H9 (cell line): ENCODE data around the gene TAF3. TPM values are rescaled to one million over a fixed set of nuclear protein-coding genes. Genes with fewer than 3 reads are reported as not detected.

Experiments
- DNase-seq: peaks from one replicate; pipeline ENCODE4 v3.0.0-alpha.2; 2017
- H2AFZ ChIP-seq: one replicate; pipeline ENCODE4 v1.6.1; 2013; ENCODE audit warnings: mild to moderate bottlenecking, low read length, control low read depth, moderate library complexity
- H2AK5ac ChIP-seq: 2 replicates; pipeline ENCODE4 v1.6.1; 2013; ENCODE audit warnings: low read length, control low read depth, mixed read lengths; ENCODE audit not compliant: insufficient read length
- H2BK120ac ChIP-seq: one replicate; pipeline ENCODE4 v1.6.1; 2013; ENCODE audit warnings: low read depth, mild to moderate bottlenecking, low read length, control low read depth, inconsistent platforms; ENCODE audit not compliant: poor library complexity, severe bottlenecking
- H2BK12ac ChIP-seq: 2 replicates; pipeline ENCODE4 v1.6.1; 2013; ENCODE audit warnings: low read length, control low read depth, mixed read lengths, low read depth; ENCODE audit not compliant: insufficient read length
- H2BK15ac ChIP-seq: 2 replicates; pipeline ENCODE4 v1.6.1; 2013; ENCODE audit warnings: low read depth, low read length, control low read depth
- H2BK20ac ChIP-seq: one replicate; pipeline ENCODE4 v1.6.1; 2013; ENCODE audit warnings: low read depth, mild to moderate bottlenecking, low read length, control low read depth, inconsistent platforms; ENCODE audit not compliant: poor library complexity, severe bottlenecking
- H2BK5ac ChIP-seq: 2 replicates; pipeline ENCODE4 v1.6.1; 2013; ENCODE audit warnings: low read length, control low read depth, mixed read lengths; ENCODE audit not compliant: insufficient read length
- H3K14ac ChIP-seq: 2 replicates; pipeline ENCODE4 v1.6.1; 2013; ENCODE audit warnings: low read length, control low read depth; ENCODE audit not compliant: insufficient read depth
- H3K18ac ChIP-seq: 2 replicates; pipeline ENCODE4 v1.6.1; 2013; ENCODE audit warnings: low read depth, mild to moderate bottlenecking, mixed read lengths, low read length, control low read depth; ENCODE audit not compliant: insufficient read length
- H3K23ac ChIP-seq: 2 replicates; pipeline ENCODE4 v1.6.1; 2013; ENCODE audit warnings: low read length, control low read depth, mixed read lengths, low read depth; ENCODE audit not compliant: insufficient read length
- H3K23me2 ChIP-seq: 2 replicates; pipeline ENCODE4 v1.6.1; 2013; ENCODE audit warnings: low read depth, mild to moderate bottlenecking, mixed read lengths, low read length, control low read depth; ENCODE audit not compliant: insufficient read length, poor library complexity, severe bottlenecking
- H3K27ac ChIP-seq: 2 replicates; pipeline ENCODE4 v1.5.1; 2013; ENCODE audit warnings: low read length, control low read depth, mixed read lengths, low read depth; ENCODE audit not compliant: insufficient read length
- H3K27me3 ChIP-seq: 2 replicates; pipeline ENCODE4 v1.6.1; 2013; ENCODE audit warnings: low read length, control low read depth, inconsistent platforms; ENCODE audit not compliant: insufficient read depth
- H3K4ac ChIP-seq: 2 replicates; pipeline ENCODE4 v1.6.1; 2013; ENCODE audit warnings: low read depth, mild to moderate bottlenecking, control low read depth, inconsistent platforms, low read length, moderate library complexity
- H3K4me1 ChIP-seq: 2 replicates; pipeline ENCODE4 v1.6.1; 2013; ENCODE audit warnings: low read length, control low read depth, inconsistent platforms; ENCODE audit not compliant: insufficient read depth
- H3K4me2 ChIP-seq: 2 replicates; pipeline ENCODE4 v1.6.1; 2013; ENCODE audit warnings: low read length, control low read depth, mixed read lengths; ENCODE audit not compliant: insufficient read length, insufficient read depth
- H3K56ac ChIP-seq: 2 replicates; pipeline ENCODE4 v1.6.1; 2013; ENCODE audit warnings: low read depth, mild to moderate bottlenecking, mixed read lengths, low read length, control low read depth; ENCODE audit not compliant: insufficient read length
- H3K79me1 ChIP-seq: 2 replicates; pipeline ENCODE4 v1.6.1; 2013; ENCODE audit warnings: low read depth, mild to moderate bottlenecking, moderate library complexity, low read length, control low read depth, inconsistent platforms; ENCODE audit not compliant: insufficient read depth, poor library complexity, severe bottlenecking
- H3K79me2 ChIP-seq: 2 replicates; pipeline ENCODE4 v1.6.1; 2013; ENCODE audit warnings: low read length, control low read depth, inconsistent platforms; ENCODE audit not compliant: insufficient read depth
- H3K9ac ChIP-seq: 2 replicates; pipeline ENCODE4 v1.6.1; 2013; ENCODE audit warnings: low read length, control low read depth, mixed read lengths; ENCODE audit not compliant: insufficient read length; ENCODE audit errors: extremely low read depth
- H3K9me3 ChIP-seq: one replicate; pipeline ENCODE4 v1.6.1; 2013; ENCODE audit warnings: low read depth, low read length, inconsistent platforms; ENCODE audit not compliant: control insufficient read depth
- H3T11ph ChIP-seq: one replicate; pipeline ENCODE4 v1.6.1; 2013; ENCODE audit warnings: mild to moderate bottlenecking, low read length, control low read depth, inconsistent platforms
- H4K20me1 ChIP-seq: one replicate; pipeline ENCODE4 v1.6.1; 2013; ENCODE audit not compliant: control insufficient read depth, insufficient read length, insufficient read depth
- H4K5ac ChIP-seq: 2 replicates; pipeline ENCODE4 v1.6.1; 2013; ENCODE audit warnings: low read depth, mild to moderate bottlenecking, mixed read lengths, low read length, control low read depth; ENCODE audit not compliant: insufficient read length
- H4K8ac ChIP-seq: replicated peaks from 2 replicates; pipeline ENCODE4 v1.6.1; 2013; ENCODE audit warnings: low read length, control low read depth, mixed read lengths, low read depth; ENCODE audit not compliant: insufficient read length
- H4K91ac ChIP-seq: 2 replicates; pipeline ENCODE4 v1.6.1; 2013; ENCODE audit warnings: low read depth, mild to moderate bottlenecking, moderate library complexity, mixed read lengths, low read length, control low read depth; ENCODE audit not compliant: insufficient read length
- H3K27ac Mint-ChIP-seq, 3 experiments: 2 replicates in 2 of 3; 3 replicates in 1 of 3; pipeline ENCODE4 v1.8.0; 2020 to 2021; ENCODE audit warnings: mixed read lengths in 3 of 3, mild to moderate bottlenecking in 1 of 3, moderate library complexity in 1 of 3
- H3K27me3 Mint-ChIP-seq: 2 replicates; pipeline ENCODE4 v1.8.0; 2021; ENCODE audit warnings: low read depth, mild to moderate bottlenecking, moderate library complexity, mixed read lengths
- H3K36me3 Mint-ChIP-seq, 3 experiments: 2 replicates in 2 of 3; 3 replicates in 1 of 3; pipeline ENCODE4 v1.8.0; 2020 to 2021; ENCODE audit warnings: low read depth in 3 of 3, mixed read lengths in 3 of 3; ENCODE audit not compliant: insufficient read depth in 1 of 3
- H3K4me1 Mint-ChIP-seq, 2 experiments: 2 replicates each; pipeline ENCODE4 v1.8.0; 2020; ENCODE audit warnings: mixed read lengths in 2 of 2
- H3K4me3 Mint-ChIP-seq, 2 experiments: 2 replicates in 1 of 2; 3 replicates in 1 of 2; pipeline ENCODE4 v1.8.0; 2020 to 2021; ENCODE audit warnings: mild to moderate bottlenecking in 2 of 2, mixed read lengths in 2 of 2, moderate library complexity in 1 of 2
- H3K9me3 Mint-ChIP-seq, 2 experiments: 2 replicates in 1 of 2; 3 replicates in 1 of 2; pipeline ENCODE4 v1.8.0; 2020; ENCODE audit warnings: mild to moderate bottlenecking in 2 of 2, mixed read lengths in 2 of 2, moderate library complexity in 1 of 2
- WGBS: extraction: QIAGEN DNeasy Blood & Tissue Kit; methylation state at CpG from one replicate; pipeline ENCODE4 v1.1.7; 2013; ENCODE audit warnings: missing lambda C conversion rate, low lambda C conversion rate, mixed read lengths; ENCODE audit not compliant: insufficient read length; ENCODE audit errors: extremely low coverage; 5-methylcytosine and 5-hydroxymethylcytosine counted together
- total RNA-seq: library from RNA; stranded (reverse); gene quantifications from 2 replicates; pipeline ENCODE4 v1.2.1, GENCODE V29; 2021
- TF ChIP-seq, protein P1 (sequence below): fragments of 200-600 bp; sonication (generic); conservative IDR thresholded peaks from 3 replicates; pipeline ENCODE4 v1.8.0; 2021; ENCODE audit warnings: antibody characterized with exemption, mild to moderate bottlenecking

TAF3 gene
- total RNA-seq, 1 experiment from 2014 or later, result 10.2 TPM

DNA sequence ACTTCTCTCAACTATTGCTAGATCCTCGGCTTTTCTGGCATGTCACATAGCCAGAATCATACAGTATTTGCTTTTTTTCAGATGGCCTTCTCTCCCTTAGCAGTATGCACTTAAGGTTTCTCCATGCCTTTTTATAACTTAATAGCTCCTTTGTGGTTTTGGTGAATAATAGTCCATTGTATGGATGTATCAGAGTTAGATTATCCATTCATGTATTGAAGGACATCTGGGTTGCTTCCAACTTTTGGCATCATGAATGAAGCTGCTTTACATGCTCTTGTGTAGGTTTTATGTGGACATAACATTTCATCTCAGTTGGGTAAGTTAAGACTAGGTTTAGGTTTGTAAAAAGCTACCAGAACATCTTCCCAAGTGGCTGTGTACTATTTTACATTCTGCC is 25.8 kb upstream of the TAF3 start:
- Histone ChIP-seq H3K23ac (no peak overlapping the region), H3K9me3 (no peaks in the 10 kb centered on the region), H3K14ac (no peak overlapping the region), H3K79me2 (peaks cover 36% of the 10 kb centered on the region), H3K79me1 (no peaks in the 10 kb centered on the region), H4K5ac (no peak overlapping the region), H4K20me1 (no peaks in the 10 kb centered on the region), H3K4me2 (no peak overlapping the region), H4K91ac (no peak overlapping the region), H2BK120ac (no peak overlapping the region), H2BK15ac (no peak overlapping the region), H3K9ac (no peak overlapping the region), H3K4ac (no peak overlapping the region), H3T11ph (no peak overlapping the region), H2BK20ac (no peak overlapping the region), H2AFZ (no peak overlapping the region), H3K18ac (no peak overlapping the region), H3K23me2 (peaks cover 5% of the 10 kb centered on the region), H4K8ac (no peak overlapping the region), H2BK12ac (no peak overlapping the region), H3K27me3 (no peaks in the 10 kb centered on the region), H3K56ac (no peak overlapping the region), H2BK5ac (no peak overlapping the region), H2AK5ac (no peak overlapping the region), H3K4me1 (no peaks in the 10 kb centered on the region), H3K27ac (no peak overlapping the region)
- no peak overlapping the region; a peak in 2 of 7 replicates for H3K27ac Mint-ChIP-seq
- TF ChIP-seq, protein P1, sequence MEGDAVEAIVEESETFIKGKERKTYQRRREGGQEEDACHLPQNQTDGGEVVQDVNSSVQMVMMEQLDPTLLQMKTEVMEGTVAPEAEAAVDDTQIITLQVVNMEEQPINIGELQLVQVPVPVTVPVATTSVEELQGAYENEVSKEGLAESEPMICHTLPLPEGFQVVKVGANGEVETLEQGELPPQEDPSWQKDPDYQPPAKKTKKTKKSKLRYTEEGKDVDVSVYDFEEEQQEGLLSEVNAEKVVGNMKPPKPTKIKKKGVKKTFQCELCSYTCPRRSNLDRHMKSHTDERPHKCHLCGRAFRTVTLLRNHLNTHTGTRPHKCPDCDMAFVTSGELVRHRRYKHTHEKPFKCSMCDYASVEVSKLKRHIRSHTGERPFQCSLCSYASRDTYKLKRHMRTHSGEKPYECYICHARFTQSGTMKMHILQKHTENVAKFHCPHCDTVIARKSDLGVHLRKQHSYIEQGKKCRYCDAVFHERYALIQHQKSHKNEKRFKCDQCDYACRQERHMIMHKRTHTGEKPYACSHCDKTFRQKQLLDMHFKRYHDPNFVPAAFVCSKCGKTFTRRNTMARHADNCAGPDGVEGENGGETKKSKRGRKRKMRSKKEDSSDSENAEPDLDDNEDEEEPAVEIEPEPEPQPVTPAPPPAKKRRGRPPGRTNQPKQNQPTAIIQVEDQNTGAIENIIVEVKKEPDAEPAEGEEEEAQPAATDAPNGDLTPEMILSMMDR, result no peak
- H3K4me3 Mint-ChIP-seq, result no peak overlapping the region
- peaks cover 11 to 13% of the 10 kb centered on the region in 2 experiments for H3K4me1 Mint-ChIP-seq
- H3K27me3 Mint-ChIP-seq, result no peaks in the 10 kb centered on the region
- peaks cover 18 to 33% (median 24%) of the 10 kb centered on the region in 3 experiments; a peak in 6 of 7 replicates for H3K36me3 Mint-ChIP-seq
- H3K9me3 Mint-ChIP-seq, result no peaks in the 10 kb centered on the region
- no CpG with 5 or more reads among the region's 1 CpG for WGBS
- no peak for DNase-seq
